Astrocyte (in vitro differentiated cells and primary cell): ENCODE results near the gene TDRD1.

Experiments used
- CTCF ChIP-seq: IDR thresholded peaks from 2 replicates; pipeline ENCODE4 v1.5.1; 2011; ENCODE audit warnings: low read depth, mild to moderate bottlenecking, inconsistent platforms, low read length, moderate library complexity; ENCODE audit not compliant: insufficient read depth
- EZH2 ChIP-seq: IDR thresholded peaks from 2 replicates; pipeline ENCODE4 v1.6.1; 2012; ENCODE audit warnings: mild to moderate bottlenecking, low read length, inconsistent platforms; ENCODE audit not compliant: insufficient read depth

- TF ChIP-seq CTCF (no peak), EZH2 (no peak)
Measured at GRCh38 chr10:114243661-114244060, 64.5 kb downstream of the TDRD1 start.
